CD14-positive monocyte (primary cell): ENCODE measurements around the gene MERTK. TPM values are rescaled to one million over a fixed set of nuclear protein-coding genes. Genes with fewer than 3 reads are reported as not detected.
"Not testable (repeated sequence)": the region's sequence is repeated elsewhere in the genome, so short reads cannot be mapped to it uniquely, and the experiment has no call there.

Experiments
- DNase-seq, 3 donors: peaks; one replicate each; pipeline ENCODE4 v3.0.0-alpha.2; 2011 to 2022
- H2AFZ ChIP-seq: 2 replicates; pipeline ENCODE4 v1.6.0; 2012; ENCODE audit warnings: mild to moderate bottlenecking, low read depth, low read length, inconsistent platforms; ENCODE audit not compliant: insufficient read depth, poor library complexity, severe bottlenecking
- H3K27ac ChIP-seq, 2 donors: 1 replicate in 1 of 2; 2 replicates in 1 of 2; pipeline ENCODE4 v1.5.1; 2012 to 2013; ENCODE audit warnings: low read length in 2 of 2, control low read depth in 1 of 2, inconsistent platforms in 1 of 2, low read depth in 1 of 2, mild to moderate bottlenecking in 1 of 2
- H3K27me3 ChIP-seq, 2 donors: one replicate each; pipeline versions ENCODE4 v1.6.0 to v1.6.1; 2011 to 2013; ENCODE audit warnings: low read length in 2 of 2; ENCODE audit not compliant: control insufficient read depth in 2 of 2, insufficient read depth in 2 of 2
- H3K36me3 ChIP-seq, 2 donors: replicated peaks in 1 of 2; 1 replicate in 1 of 2; 2 replicates in 1 of 2; pipeline versions ENCODE4 v1.5.1 to v1.6.1; 2012 to 2013; ENCODE audit warnings: low read length in 2 of 2, control low read depth in 1 of 2, inconsistent platforms in 1 of 2, mild to moderate bottlenecking in 1 of 2; ENCODE audit not compliant: insufficient read depth in 2 of 2, control insufficient read depth in 1 of 2
- H3K4me1 ChIP-seq, 2 donors: 1 replicate in 1 of 2; 2 replicates in 1 of 2; pipeline versions ENCODE4 v1.5.1 to v1.6.1; 2012 to 2013; ENCODE audit warnings: low read length in 2 of 2, control low read depth in 1 of 2, inconsistent platforms in 1 of 2, mild to moderate bottlenecking in 1 of 2, moderate library complexity in 1 of 2; ENCODE audit not compliant: insufficient read depth in 2 of 2, control insufficient read depth in 1 of 2
- H3K4me2 ChIP-seq: replicated peaks from 2 replicates; pipeline ENCODE3; 2012; ENCODE audit warnings: low read length, moderate library complexity, mild to moderate bottlenecking; ENCODE audit not compliant: poor library complexity, severe bottlenecking; ENCODE audit errors: extremely low read depth
- H3K4me3 ChIP-seq, 3 experiments: fragments of 200-600 bp in 1 of 3; sonication (generic) in 1 of 3; replicated peaks in 1 of 3; 1 replicate in 2 of 3; 2 replicates in 1 of 3; pipeline ENCODE4 v1.5.1; 2011 to 2013; ENCODE audit warnings: low read length in 3 of 3, mild to moderate bottlenecking in 3 of 3, control low read depth in 2 of 3, low read depth in 2 of 3, inconsistent platforms in 1 of 3, moderate library complexity in 1 of 3
- H3K79me2 ChIP-seq: 2 replicates; pipeline ENCODE4 v1.6.0; 2012; ENCODE audit warnings: mild to moderate bottlenecking, control low read depth, inconsistent platforms, low read length, moderate library complexity; ENCODE audit not compliant: insufficient read depth
- H3K9ac ChIP-seq: 2 replicates; pipeline ENCODE4 v1.6.0; 2017; ENCODE audit warnings: low read length, mild to moderate bottlenecking; ENCODE audit not compliant: insufficient read depth, poor library complexity, severe bottlenecking
- H3K9me3 ChIP-seq, 2 donors: replicated peaks in 1 of 2; 1 replicate in 1 of 2; 2 replicates in 1 of 2; pipeline versions ENCODE4 v1.5.1 to v1.6.1; 2012 to 2013; ENCODE audit warnings: low read length in 2 of 2, control low read depth in 1 of 2; ENCODE audit not compliant: control insufficient read depth in 1 of 2, insufficient read depth in 1 of 2
- H4K20me1 ChIP-seq: 2 replicates; pipeline ENCODE4 v1.6.0; 2012; ENCODE audit warnings: mild to moderate bottlenecking, low read length, control low read depth, moderate library complexity; ENCODE audit not compliant: insufficient read depth
- H3K27ac Mint-ChIP-seq, 7 donors: one replicate each; pipeline ENCODE4 v1.8.0; 2020; ENCODE audit warnings: mild to moderate bottlenecking in 7 of 7, mixed read lengths in 7 of 7, moderate library complexity in 6 of 7, inconsistent platforms in 2 of 7
- H3K27me3 Mint-ChIP-seq, 3 donors: one replicate each; pipeline ENCODE4 v1.8.0; 2021 to 2022; ENCODE audit warnings: low read depth in 3 of 3, mild to moderate bottlenecking in 3 of 3, mixed read lengths in 3 of 3, moderate library complexity in 3 of 3, inconsistent platforms in 1 of 3
- H3K36me3 Mint-ChIP-seq, 2 donors: one replicate each; pipeline ENCODE4 v1.8.0; 2020; ENCODE audit warnings: mixed read lengths in 2 of 2, inconsistent platforms in 1 of 2, mild to moderate bottlenecking in 1 of 2
- H3K4me1 Mint-ChIP-seq: one replicate; pipeline ENCODE4 v1.8.0; 2020; ENCODE audit warnings: mild to moderate bottlenecking, mixed read lengths
- H3K4me3 Mint-ChIP-seq, 2 donors: one replicate each; pipeline ENCODE4 v1.8.0; 2020; ENCODE audit warnings: mild to moderate bottlenecking in 2 of 2, mixed read lengths in 2 of 2, moderate library complexity in 1 of 2
- H3K9me3 Mint-ChIP-seq, 7 donors: one replicate each; pipeline ENCODE4 v1.8.0; 2020 to 2022; ENCODE audit warnings: mixed read lengths in 7 of 7, mild to moderate bottlenecking in 6 of 7, moderate library complexity in 6 of 7, inconsistent platforms in 2 of 7
- WGBS: methylation state at CpG from one replicate; pipeline ENCODE4 v1.1.5; 2013; ENCODE audit warnings: missing lambda C conversion rate; ENCODE audit not compliant: insufficient coverage; 5-methylcytosine and 5-hydroxymethylcytosine counted together
- intact Hi-C, 2 donors: fragments of 100-400 bp; cut with micrococcal nuclease; formaldehyde crosslinking; loops; one replicate each; pipeline versions ENCODE4 v1.15.0 to v1.15.1; 2023
- polyA plus RNA-seq, 3 donors: library from polyadenylated mRNA; depleted of rRNA in 1 of 3; unstranded in 2 of 3; stranded (reverse) in 1 of 3; fragments of 300-500 nt in 2 of 3; fragments of >200 nt in 1 of 3; fragmentation: Illumina TruSeq in 2 of 3; gene quantifications; 1 replicate in 2 of 3; 2 replicates in 1 of 3; pipeline ENCODE4 v1.2.3, GENCODE V29; 2012 to 2021
- TF ChIP-seq, protein P1 (sequence below): fragments of 200-600 bp; IDR thresholded peaks from one replicate; pipeline ENCODE4 v1.8.0; 2022; ENCODE audit warnings: antibody characterized with exemption, mild to moderate bottlenecking

The MERTK gene
- polyA plus RNA-seq, 3 donors, result 4.1 to 17.0 (median 4.2) TPM

DNA sequence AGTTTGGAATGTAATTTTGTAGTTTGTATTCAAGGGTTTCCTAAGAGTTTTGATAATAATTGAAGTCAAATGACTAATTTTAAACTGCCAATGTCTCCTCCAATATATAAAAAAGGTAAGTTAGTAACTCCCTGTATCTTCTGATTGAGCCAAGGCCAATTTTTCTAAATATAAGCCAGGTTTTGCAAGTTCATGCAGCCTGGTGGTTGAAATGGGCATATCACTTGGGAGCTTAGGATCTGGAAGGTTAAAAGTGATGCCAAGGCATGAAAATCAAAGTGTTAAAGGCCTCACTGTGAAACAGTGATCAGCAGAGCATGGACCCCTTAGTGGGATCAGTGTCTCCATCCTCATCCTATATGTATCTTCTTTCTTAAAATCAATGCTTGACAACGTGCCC, 60.5 kb downstream of the MERTK start:
- H3K27ac ChIP-seq, result no peak overlapping the region
- intact Hi-C loops, result no loop called here
- Mint-ChIP-seq H3K27ac (peak overlapping the region in 1 of 7 donors; percentile 3), H3K36me3 (no peaks in the 10 kb centered on the region), H3K4me3 (no peak overlapping the region), H3K4me1 (peaks cover 7% of the 10 kb centered on the region), H3K9me3 (peaks cover 0 to 2% (median 0%) of the 10 kb centered on the region in 7 donors), H3K27me3 (peaks cover 0 to 3% (median 2%) of the 10 kb centered on the region in 3 donors)
- peaks cover 4% of the 10 kb centered on the region for H4K20me1 ChIP-seq
- H2AFZ ChIP-seq, result no peak overlapping the region
- H3K9me3 ChIP-seq, result no peaks in the 10 kb centered on the region
- H3K4me3 ChIP-seq, result no peak overlapping the region
- no peak for DNase-seq
- no peak overlapping the region for H3K9ac ChIP-seq
- H3K27me3 ChIP-seq, result no peaks in the 10 kb centered on the region
- no peaks in the 10 kb centered on the region for H3K4me1 ChIP-seq
- H3K4me2 ChIP-seq, result no peak overlapping the region
- WGBS, result 100% methylated on average over 1 of the region's 1 CpG
- TF ChIP-seq, protein P1, sequence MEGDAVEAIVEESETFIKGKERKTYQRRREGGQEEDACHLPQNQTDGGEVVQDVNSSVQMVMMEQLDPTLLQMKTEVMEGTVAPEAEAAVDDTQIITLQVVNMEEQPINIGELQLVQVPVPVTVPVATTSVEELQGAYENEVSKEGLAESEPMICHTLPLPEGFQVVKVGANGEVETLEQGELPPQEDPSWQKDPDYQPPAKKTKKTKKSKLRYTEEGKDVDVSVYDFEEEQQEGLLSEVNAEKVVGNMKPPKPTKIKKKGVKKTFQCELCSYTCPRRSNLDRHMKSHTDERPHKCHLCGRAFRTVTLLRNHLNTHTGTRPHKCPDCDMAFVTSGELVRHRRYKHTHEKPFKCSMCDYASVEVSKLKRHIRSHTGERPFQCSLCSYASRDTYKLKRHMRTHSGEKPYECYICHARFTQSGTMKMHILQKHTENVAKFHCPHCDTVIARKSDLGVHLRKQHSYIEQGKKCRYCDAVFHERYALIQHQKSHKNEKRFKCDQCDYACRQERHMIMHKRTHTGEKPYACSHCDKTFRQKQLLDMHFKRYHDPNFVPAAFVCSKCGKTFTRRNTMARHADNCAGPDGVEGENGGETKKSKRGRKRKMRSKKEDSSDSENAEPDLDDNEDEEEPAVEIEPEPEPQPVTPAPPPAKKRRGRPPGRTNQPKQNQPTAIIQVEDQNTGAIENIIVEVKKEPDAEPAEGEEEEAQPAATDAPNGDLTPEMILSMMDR, result no peak
- H3K79me2 ChIP-seq, result no peaks in the 10 kb centered on the region
- H3K36me3 ChIP-seq, result no peaks in the 10 kb centered on the region

DNA sequence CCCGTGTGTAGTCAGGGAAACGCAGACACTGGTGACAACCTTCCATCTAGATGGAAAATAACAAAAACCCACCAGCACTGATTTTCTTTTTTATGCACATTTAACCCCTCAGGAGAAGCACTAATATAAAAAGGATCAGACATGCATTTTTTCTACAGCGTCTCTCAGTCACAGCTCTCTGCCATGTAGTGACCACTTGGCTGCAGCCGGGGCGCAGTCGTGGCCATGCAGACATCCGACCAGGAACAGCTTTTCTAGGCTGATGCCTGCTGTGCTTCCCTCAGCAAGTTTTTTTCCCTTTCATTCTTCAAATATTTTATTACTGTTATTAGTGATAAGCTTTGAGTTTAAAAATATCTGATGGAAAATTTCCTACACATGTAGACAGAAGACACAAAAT, 63.3 kb downstream of the MERTK start:
- Histone ChIP-seq H3K36me3 (no peaks in the 10 kb centered on the region), H3K4me3 (no peak overlapping the region), H2AFZ (no peak overlapping the region), H3K9ac (no peak overlapping the region), H3K27ac (no peak overlapping the region), H3K4me2 (no peak overlapping the region), H3K4me1 (no peaks in the 10 kb centered on the region), H3K79me2 (no peaks in the 10 kb centered on the region), H3K27me3 (no peaks in the 10 kb centered on the region), H4K20me1 (peaks cover 4% of the 10 kb centered on the region), H3K9me3 (no peaks in the 10 kb centered on the region)
- WGBS, result 100% methylated on average over 1 of the region's 7 CpGs
- Mint-ChIP-seq H3K4me3 (no peak overlapping the region), H3K27me3 (peaks cover 0 to 3% (median 2%) of the 10 kb centered on the region in 3 donors), H3K4me1 (peaks cover 8% of the 10 kb centered on the region), H3K27ac (no peak overlapping the region), H3K36me3 (no peaks in the 10 kb centered on the region), H3K9me3 (peaks cover 0 to 2% (median 0%) of the 10 kb centered on the region in 7 donors)
- intact Hi-C loops, result no loop called here
- no peak for DNase-seq
- TF ChIP-seq, protein P1, result no peak

DNA sequence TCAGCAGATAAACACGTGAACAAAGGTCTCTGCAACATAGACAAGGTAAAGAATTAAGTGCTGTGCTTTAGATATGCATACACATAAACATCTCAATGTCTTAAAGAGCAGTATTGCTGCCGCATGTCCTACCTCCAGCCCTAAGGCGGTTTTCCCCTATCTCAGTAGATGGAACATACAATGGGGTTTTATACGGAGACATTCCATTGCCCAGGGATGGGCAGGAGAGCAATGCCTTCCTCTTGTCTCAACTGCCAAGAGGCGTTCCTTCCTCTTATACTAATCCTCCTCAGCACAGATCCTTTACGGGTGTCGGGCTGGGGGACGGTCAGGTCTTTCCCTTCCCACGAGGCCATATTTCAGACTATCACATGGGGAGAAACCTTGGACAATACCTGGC, 64.7 kb downstream of the MERTK start:
- H3K9me3 Mint-ChIP-seq, H3K4me3 ChIP-seq, H3K27ac ChIP-seq, H3K4me1 ChIP-seq, intact Hi-C loops, H2AFZ ChIP-seq, H3K27me3 Mint-ChIP-seq, H3K36me3 ChIP-seq, H3K9ac ChIP-seq, H3K79me2 ChIP-seq, DNase-seq, H4K20me1 ChIP-seq, H3K27ac Mint-ChIP-seq, H3K4me2 ChIP-seq, H3K36me3 Mint-ChIP-seq, H3K27me3 ChIP-seq, H3K9me3 ChIP-seq, H3K4me3 Mint-ChIP-seq: not testable (repeated sequence)
- 100% methylated on average over 1 of the region's 9 CpGs for WGBS
- peaks cover 10% of the 10 kb centered on the region for H3K4me1 Mint-ChIP-seq
